GM19463 (cell line): ENCODE results near the gene CAMTA1.

Experiments
- ATAC-seq: cut with Tn5 transposase; IDR thresholded peaks from one replicate; pipeline ENCODE4 v1.9.1; 2021; ENCODE audit warnings: mild to moderate bottlenecking, moderate library complexity; ENCODE audit not compliant: unreplicated experiment

The CAMTA1 gene

DNA sequence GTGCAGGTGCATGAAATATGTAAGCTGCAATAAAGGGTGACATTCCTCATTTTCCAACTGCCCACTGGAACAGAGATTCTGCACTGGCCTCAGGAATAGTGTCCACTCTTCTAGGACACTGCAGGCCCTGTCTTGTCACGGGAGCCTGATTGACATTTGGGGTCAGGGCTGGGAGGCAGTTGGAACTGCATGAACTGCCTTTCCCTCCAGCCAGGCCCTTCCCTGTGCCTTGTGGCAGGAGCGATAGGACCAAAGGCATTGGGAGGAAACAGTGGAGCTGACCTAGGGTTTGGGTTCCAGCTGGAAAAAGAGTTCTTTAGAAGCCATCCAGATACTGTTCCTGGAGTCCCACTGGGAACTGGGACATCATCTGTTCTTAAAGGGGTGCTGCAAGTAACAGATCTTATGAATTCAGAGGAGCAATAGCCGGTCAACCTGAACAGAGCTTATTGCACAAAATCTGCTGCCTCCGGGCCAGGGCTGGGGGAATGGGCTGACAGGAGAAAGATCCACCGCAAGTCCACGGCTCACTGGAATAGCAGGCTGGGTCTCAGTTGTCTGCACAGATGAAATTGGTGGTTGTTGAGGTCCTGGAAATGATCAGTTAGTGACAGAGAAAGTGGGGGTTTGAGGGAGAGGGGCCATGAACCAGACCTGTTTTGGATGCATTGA is 451.7 kb downstream of the CAMTA1 start:
- no peak for ATAC-seq

- ATAC-seq, result no peak
Measured at GRCh38 chr1:7247158-7247557, 461.9 kb downstream of the CAMTA1 start.

DNA sequence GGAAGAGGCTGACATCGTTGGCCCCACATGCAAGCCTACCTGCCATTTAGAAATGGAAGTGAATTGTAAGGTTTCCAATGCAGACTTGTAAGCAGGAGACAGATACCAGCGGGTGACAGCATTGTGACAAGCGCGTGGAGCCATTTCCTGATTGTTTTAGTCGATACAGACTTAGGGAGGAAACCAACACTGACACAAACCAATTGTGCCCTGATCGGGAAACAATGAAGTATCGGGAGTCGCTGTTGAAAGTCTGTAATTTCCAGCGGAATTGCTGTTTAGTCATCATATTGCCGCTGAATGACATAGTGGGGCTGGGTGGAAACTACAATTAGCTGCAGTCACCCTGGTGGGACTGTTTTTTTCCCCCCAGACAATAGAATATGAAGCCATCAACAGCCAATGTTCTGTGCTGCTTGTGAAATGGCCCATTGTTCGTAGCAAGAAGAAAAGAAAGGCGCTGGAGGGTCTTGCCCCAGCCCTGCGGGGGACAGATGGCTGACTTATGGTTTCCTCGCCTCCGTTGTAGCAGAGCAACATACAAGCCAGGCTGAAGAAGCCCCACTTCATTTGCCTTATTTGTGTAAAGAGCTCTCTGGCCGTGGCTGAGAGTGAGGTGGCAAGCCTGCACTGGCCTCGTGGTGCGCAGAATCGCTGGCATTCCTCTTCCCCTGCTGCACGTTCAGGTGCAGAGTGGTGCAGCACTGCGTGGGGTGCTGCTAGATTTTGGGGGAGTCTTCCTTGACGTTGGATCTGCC is 462.7 kb downstream of the CAMTA1 start:
- no peak for ATAC-seq

DNA sequence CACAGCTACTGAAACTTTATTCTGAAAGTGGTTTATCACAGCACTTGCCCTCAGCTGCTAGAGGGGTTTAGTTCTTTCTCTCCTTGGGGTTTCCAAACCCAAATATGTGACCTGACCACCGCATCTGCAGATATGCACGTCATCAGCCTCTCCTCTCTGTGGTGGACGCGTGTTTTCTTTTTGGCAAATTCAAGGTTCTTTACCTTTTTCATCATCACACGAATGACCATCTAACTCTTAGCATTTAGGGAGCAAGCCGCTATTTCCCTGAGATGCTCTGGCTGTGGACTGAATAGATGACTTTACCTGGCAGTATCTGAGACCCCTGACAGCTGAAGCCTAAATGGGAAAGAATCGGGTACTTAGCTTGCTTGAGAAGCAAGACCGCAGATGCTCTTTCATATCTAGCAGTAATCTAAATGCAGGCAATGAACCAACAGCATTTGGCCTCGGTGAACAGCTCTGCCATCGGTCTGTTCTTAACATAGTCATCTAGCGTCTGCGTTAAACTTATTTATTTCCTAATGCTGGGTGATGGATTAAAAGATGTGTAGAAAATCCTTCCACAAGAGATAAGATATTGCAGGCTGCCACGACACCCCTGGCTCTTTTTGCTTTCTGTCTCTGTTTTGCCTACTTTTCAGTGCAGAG is 463.4 kb downstream of the CAMTA1 start:
- no peak for ATAC-seq

DNA sequence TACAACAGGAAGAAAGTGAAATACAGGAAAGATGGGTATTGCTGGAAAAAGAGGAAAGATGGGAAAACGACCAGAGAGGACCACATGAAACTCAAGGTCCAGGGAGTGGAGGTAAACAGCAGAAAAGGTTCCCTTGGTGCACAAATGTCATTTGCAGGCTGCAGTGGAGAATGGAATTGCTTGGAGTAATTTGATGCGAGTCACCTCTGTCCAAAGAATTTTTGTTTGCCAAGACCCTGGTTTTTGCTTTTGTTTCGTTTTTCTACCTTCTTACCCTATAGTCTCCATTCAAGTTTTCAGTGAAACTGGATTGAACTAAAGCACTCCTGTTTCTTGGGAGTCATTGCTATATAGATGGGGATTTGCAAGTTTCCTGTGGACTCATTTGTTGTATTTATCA is 464.3 kb downstream of the CAMTA1 start:
- no peak for ATAC-seq

- no peak for ATAC-seq
Measured at GRCh38 chr1:7250176-7250575, 464.9 kb downstream of the CAMTA1 start.

- ATAC-seq, result no peak
Measured at GRCh38 chr1:7250597-7251453, 465.6 kb downstream of the CAMTA1 start.

DNA sequence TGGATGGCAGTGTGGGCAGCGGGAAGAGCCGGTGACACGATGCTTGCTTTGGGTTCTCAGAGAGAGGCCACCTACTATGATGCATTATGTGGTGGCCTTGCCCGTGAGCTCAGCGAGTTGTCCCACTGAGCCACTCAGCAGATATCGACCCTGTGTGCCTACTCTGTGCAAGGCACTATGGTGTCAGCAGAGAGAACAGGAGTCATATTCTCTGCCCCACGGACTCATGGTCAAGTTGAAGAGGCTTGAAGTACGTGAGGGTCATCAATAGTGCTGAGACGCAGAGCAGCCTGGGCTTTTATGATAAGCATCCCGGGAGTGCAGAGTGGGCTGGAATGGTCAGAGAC is 466.2 kb downstream of the CAMTA1 start:
- ATAC-seq, result no peak

GRCh38 chr1:7252411-7253117 is 467.3 kb downstream of the CAMTA1 start:
- no peak for ATAC-seq

DNA sequence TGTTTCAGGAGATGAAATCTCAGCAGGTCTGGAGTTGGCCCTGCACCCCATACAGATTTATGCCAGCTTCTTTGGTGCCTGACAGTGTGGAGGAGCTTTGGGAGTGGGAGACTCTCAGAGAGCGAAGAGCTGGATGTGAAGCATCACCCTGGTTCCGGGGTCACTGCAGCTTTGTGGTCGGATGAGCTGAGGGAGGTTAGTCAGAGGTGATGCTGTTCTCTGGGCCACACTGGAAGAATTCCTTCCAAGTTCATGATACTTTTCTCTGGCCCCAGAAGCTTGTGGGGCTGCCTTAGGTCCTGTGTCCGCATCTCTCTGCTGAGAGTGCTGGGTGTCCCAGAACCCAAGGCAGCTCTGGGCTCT is 467.8 kb downstream of the CAMTA1 start:
- ATAC-seq, result no peak

GRCh38 chr1:7253988-7254587 is 468.8 kb downstream of the CAMTA1 start:
- no peak for ATAC-seq

DNA sequence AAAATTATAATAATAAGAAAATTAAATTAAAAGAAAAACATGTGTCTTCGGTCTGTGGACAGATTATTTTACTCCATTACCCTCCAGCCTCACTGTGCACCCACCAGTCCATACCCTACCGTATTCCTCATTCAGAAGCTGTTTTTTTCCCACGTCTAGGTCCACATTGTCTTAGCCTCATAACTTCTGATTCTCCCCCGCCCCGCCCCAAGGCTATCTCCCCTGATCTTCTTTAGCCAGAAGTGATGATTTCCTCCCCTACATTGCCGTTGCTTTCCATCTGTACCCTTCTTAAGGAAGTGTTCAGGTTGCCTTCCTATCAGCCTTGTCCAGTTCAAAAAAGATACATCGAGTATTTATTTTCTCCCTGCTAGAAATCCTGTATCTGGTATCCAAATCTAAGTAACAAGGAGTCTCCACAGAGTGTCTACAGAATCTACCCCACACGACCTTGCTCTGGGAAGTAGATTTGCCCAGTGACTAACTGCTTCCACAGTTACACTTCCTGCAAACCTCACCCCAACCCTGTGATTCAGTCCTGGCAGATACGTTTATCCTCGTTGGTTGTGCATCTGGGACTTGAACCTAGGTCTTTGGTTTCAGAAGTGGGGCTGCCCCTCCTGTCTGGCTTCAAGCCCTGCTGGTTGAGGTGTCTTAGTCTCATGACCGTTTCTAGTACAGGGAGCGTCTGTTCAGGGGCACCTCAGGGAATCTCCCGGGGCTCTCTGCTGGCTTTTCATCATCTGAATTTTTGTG is 470.2 kb downstream of the CAMTA1 start:
- ATAC-seq, result no peak

- no peak for ATAC-seq
Measured at GRCh38 chr1:7256526-7256925, 471.3 kb downstream of the CAMTA1 start.

- ATAC-seq, result no peak
Measured at GRCh38 chr1:7257225-7257624, 472.0 kb downstream of the CAMTA1 start.

- ATAC-seq, result no peak
Measured at GRCh38 chr1:7258589-7259135, 473.4 kb downstream of the CAMTA1 start.

GRCh38 chr1:7259955-7260354 is 474.7 kb downstream of the CAMTA1 start:
- no peak for ATAC-seq

- no peak for ATAC-seq
Measured at GRCh38 chr1:7261490-7261889, 476.2 kb downstream of the CAMTA1 start.

DNA sequence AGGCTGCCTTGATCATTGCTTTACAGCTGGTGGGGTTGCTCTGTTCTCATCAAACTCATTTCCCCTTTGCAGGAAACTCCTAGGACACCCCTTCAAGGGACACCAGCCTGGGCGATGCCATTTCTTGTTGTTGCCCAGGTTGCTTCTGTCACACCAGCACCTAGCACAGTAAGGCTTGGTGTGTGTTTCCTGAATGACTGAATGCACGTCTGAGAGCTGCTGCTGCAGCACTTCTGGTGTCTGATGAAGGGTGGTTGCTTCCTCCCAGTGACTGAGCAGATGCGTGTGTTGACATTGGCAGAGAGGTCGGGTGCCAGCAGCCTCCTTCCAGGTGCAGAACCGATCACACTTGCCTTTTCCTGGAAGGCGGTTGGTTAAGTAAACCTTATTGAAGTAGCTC is 477.4 kb downstream of the CAMTA1 start:
- ATAC-seq, result no peak
